ENCODE results near the gene PRKN. TPM values are rescaled to one million over a fixed set of nuclear protein-coding genes. Genes with fewer than 3 reads are reported as not detected.

The PRKN gene
- total RNA-seq, 1 donor from 2014 or later: 25.5 TPM

DNA sequence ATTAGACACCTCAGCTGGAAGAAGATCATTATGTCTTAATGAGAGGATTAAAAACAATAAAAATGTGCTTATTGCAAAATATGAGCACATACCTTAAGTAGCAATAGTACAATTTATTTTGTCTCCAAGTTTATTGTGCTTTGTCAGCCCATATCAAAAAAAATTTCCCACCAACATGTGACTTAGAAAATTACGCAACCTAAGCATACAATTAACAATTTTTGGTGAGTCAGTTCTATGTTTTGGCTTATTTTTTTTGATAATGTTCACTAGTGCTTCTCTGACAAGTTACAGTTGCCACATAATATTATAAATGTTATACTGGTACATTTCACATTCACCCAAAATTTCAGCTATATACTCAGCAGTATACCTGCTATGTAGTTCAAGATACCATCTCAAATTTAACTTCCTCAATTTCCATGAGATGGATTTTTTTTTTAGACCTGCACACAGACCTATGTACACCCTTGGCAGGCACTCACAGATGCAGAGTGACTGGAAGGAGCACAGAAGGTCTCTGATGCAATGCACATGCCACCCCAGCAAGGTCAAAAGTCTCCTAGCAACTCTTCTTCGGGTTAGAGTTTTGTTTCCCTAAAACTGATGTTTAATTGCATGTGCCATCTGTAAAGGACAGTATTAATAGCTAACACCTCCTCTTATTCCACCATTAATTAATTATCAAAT, 112.4 kb downstream of the PRKN start:
- TF ChIP-seq, protein P1, sequence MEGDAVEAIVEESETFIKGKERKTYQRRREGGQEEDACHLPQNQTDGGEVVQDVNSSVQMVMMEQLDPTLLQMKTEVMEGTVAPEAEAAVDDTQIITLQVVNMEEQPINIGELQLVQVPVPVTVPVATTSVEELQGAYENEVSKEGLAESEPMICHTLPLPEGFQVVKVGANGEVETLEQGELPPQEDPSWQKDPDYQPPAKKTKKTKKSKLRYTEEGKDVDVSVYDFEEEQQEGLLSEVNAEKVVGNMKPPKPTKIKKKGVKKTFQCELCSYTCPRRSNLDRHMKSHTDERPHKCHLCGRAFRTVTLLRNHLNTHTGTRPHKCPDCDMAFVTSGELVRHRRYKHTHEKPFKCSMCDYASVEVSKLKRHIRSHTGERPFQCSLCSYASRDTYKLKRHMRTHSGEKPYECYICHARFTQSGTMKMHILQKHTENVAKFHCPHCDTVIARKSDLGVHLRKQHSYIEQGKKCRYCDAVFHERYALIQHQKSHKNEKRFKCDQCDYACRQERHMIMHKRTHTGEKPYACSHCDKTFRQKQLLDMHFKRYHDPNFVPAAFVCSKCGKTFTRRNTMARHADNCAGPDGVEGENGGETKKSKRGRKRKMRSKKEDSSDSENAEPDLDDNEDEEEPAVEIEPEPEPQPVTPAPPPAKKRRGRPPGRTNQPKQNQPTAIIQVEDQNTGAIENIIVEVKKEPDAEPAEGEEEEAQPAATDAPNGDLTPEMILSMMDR (IDR thresholded peaks at IDR 0.05; ENCODE audit: borderline replicate concordance): no peak
- H3K27ac ChIP-seq (replicated peaks): peak overlapping the region; percentile 6
- H3K4me1 ChIP-seq: peaks cover 11% of the 10 kb centered on the region
- H3K9me3 ChIP-seq (replicated peaks): no peaks in the 10 kb centered on the region
- H3K36me3 ChIP-seq: no peaks in the 10 kb centered on the region
- H3K27me3 ChIP-seq (ENCODE audit: low read depth): no peaks in the 10 kb centered on the region
- DNase-seq: no peak
- intact Hi-C loops (cut with micrococcal nuclease): no loop called here
- no peak overlapping the region for H3K4me3 ChIP-seq

DNA sequence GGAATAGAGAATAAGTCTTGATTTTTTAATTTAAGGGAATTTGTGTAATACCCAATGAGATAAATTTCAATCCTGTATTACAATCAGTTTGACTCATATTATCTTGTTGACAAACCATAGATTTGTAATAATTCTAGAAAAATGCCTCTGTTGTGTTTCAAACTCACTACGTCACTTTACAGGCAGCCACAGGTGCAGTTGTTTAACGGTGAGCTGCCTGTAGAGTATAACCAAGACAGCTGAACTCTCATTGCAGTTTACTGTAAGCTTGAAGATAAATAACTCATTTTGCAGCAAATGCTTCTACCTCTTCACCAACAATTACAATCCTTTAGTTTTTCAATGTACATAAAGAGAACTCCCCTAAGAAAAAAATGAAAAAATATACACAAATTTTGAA, 114.3 kb downstream of the PRKN start:
- Histone ChIP-seq H3K4me3 (no peak overlapping the region), H3K4me1 (peaks cover 11% of the 10 kb centered on the region), H3K9me3 (replicated peaks) (no peaks in the 10 kb centered on the region), H3K36me3 (no peaks in the 10 kb centered on the region), H3K27me3 (ENCODE audit: low read depth) (no peaks in the 10 kb centered on the region), H3K27ac (replicated peaks) (no peak overlapping the region)
- DNase-seq: no peak
- intact Hi-C loops (cut with micrococcal nuclease): no loop called here
- TF ChIP-seq, protein P1 (IDR thresholded peaks at IDR 0.05; ENCODE audit: borderline replicate concordance): no peak

DNA sequence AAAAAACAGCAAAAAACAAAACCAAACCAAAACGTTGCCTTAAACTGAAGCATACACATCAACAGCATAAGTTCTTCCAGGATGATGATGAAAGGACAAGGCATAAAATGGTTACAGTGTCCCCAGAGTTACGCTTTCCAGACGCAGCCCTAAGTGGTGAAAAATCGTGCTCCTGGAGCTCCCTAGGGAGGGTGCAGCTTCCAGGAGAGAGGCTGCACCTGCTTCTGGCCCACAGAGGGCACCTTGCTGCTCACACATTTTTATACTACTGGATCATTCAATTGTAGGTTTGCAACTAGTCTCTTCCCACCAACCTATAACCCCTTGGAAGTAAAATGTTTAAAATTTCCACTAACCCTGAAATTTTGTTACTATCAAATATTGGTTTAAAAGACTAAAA, 115.0 kb downstream of the PRKN start:
- no peaks in the 10 kb centered on the region for H3K36me3 ChIP-seq
- DNase-seq: no peak
- peaks cover 11% of the 10 kb centered on the region for H3K4me1 ChIP-seq
- no peak overlapping the region for H3K27ac ChIP-seq (replicated peaks)
- no peaks in the 10 kb centered on the region for H3K9me3 ChIP-seq (replicated peaks)
- no peaks in the 10 kb centered on the region for H3K27me3 ChIP-seq (ENCODE audit: low read depth)
- intact Hi-C loops (cut with micrococcal nuclease): no loop called here
- TF ChIP-seq, protein P1 (IDR thresholded peaks at IDR 0.05; ENCODE audit: borderline replicate concordance): peak; percentile 25
- no peak overlapping the region for H3K4me3 ChIP-seq

DNA sequence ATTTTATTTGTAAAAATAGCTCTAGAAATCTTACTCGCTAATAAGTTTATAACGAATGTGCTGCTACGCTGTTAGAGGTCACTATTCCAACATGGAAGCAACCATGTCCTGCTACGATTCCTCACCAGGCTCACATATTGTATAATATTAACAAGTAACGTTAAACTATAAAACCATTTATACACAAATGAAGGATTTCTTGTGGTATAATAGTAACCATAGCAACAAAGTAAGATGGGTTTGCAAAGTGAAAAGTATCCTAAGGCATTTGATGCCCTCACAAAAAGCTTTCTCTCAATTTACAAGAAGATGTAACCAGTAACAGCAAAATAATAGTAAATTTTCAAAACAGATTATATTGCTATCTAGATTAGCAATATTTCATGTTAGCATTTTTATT, 117.2 kb downstream of the PRKN start:
- TF ChIP-seq, protein P1 (IDR thresholded peaks at IDR 0.05; ENCODE audit: borderline replicate concordance): no peak
- no peak for DNase-seq
- intact Hi-C loops (cut with micrococcal nuclease): no loop called here

DNA sequence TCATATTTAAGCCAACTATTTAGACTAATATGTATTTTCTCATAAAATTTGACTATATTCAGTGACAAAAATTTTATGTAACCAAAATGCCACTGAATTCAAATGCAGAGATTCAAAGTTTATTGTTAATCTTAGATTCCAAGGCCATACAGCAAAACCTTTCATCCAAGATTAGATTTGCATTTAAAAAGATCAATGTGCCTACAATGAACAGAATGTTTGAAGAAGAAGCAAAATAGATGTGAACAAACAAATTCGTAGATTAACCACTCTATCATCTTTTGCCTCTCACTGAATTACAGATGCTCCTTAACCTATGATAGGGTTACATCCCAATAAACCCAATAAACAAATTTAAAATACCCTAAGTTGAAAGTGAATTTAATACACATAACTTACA, 121.7 kb downstream of the PRKN start:
- Histone ChIP-seq H3K36me3 (no peaks in the 10 kb centered on the region), H3K27me3 (ENCODE audit: low read depth) (no peaks in the 10 kb centered on the region), H3K4me3 (no peak overlapping the region), H3K27ac (replicated peaks) (no peak overlapping the region), H3K9me3 (replicated peaks) (no peaks in the 10 kb centered on the region), H3K4me1 (peaks cover 7% of the 10 kb centered on the region)
- intact Hi-C loops (cut with micrococcal nuclease): no loop called here
- DNase-seq: no peak
- TF ChIP-seq, protein P1 (IDR thresholded peaks at IDR 0.05; ENCODE audit: borderline replicate concordance): no peak

More for the DNA sequence above, 117.2 kb downstream of the PRKN start:
- Histone ChIP-seq H3K4me1 (peaks cover 7% of the 10 kb centered on the region), H3K27me3 (ENCODE audit: low read depth) (no peaks in the 10 kb centered on the region), H3K4me3 (no peak overlapping the region), H3K27ac (replicated peaks) (no peak overlapping the region), H3K36me3 (no peaks in the 10 kb centered on the region), H3K9me3 (replicated peaks) (no peaks in the 10 kb centered on the region)
